GM12873 (cell line): Measurements from ENCODE around the gene PAX7.

Experiments used
- CTCF ChIP-seq: IDR thresholded peaks from 2 replicates; pipeline ENCODE4 v1.5.1; 2012; ENCODE audit warnings: low read depth, mild to moderate bottlenecking, moderate library complexity, low read length, control low read depth; ENCODE audit not compliant: insufficient read depth; ENCODE audit errors: missing control alignments

The PAX7 gene

GRCh38 chr1:18736958-18737357 lies 106.3 kb downstream of the PAX7 start:
- TF ChIP-seq CTCF, result no peak

GRCh38 chr1:18738126-18738525 lies 107.5 kb downstream of the PAX7 start:
- TF ChIP-seq CTCF, result no peak

GRCh38 chr1:18738617-18739016 lies 108.0 kb downstream of the PAX7 start:
- no peak for TF ChIP-seq CTCF

GRCh38 chr1:18739408-18739807 lies 108.8 kb downstream of the PAX7 start:
- TF ChIP-seq CTCF, result no peak

GRCh38 chr1:18739897-18740296 lies 109.3 kb downstream of the PAX7 start:
- TF ChIP-seq CTCF, result no peak

GRCh38 chr1:18740617-18741016 lies 110.0 kb downstream of the PAX7 start:
- no peak for TF ChIP-seq CTCF

GRCh38 chr1:18743233-18743632 lies 112.6 kb downstream of the PAX7 start:
- TF ChIP-seq CTCF, result peak; percentile 24
